K562 (cell line): ENCODE measurements around the gene HOXC12. TPM values are rescaled to one million over a fixed set of nuclear protein-coding genes. Genes with fewer than 3 reads are reported as not detected.
A peak's percentile ranks its signal among the peaks of the same experiment; 100 is the strongest.

ENCODE experiments used
- ATF1 ChIP-seq, 2 experiments: fragments of 450-650 bp in 1 of 2; IDR thresholded peaks; 2 replicates each; pipeline ENCODE4 v1.6.1; 2016; ENCODE audit warnings: missing compliant biosample characterization in 1 of 2, missing genetic modification characterization in 1 of 2
- CHD2 ChIP-seq: IDR thresholded peaks from 2 replicates; pipeline ENCODE4 v1.6.1; 2011; ENCODE audit warnings: low read depth, low read length
- FOXA3 ChIP-seq, 2 experiments: fragments of 450-650 bp in 1 of 2; sonication (generic) in 1 of 2; formaldehyde crosslinking; IDR thresholded peaks in 1 of 2; conservative IDR thresholded peaks in 1 of 2; 2 replicates each; pipeline versions ENCODE4 v1.4.0 to v1.8.0; 2020 to 2022; ENCODE audit warnings: mild to moderate bottlenecking in 2 of 2, missing genetic modification reagents in 1 of 2
- IFI16 ChIP-seq: fragments of 250-450 bp; sonication (Bioruptor Pico); IDR thresholded peaks from 2 replicates; pipeline ENCODE4 v2.1.2; 2022; ENCODE audit warnings: mild to moderate bottlenecking, inconsistent platforms
- KDM1A ChIP-seq, 2 experiments: fragments of 450-650 bp; IDR thresholded peaks; 2 replicates each; pipeline ENCODE4 v1.6.1; 2016; ENCODE audit warnings: mild to moderate bottlenecking in 2 of 2
- KDM5B ChIP-seq: fragments of 200-600 bp; sonication (generic); IDR thresholded peaks from 2 replicates; pipeline ENCODE4 v1.6.1; 2012; ENCODE audit warnings: low read depth, mild to moderate bottlenecking, moderate library complexity, low read length, control low read depth, inconsistent platforms; ENCODE audit not compliant: insufficient replicate concordance
- KLF10 ChIP-seq: fragments of 250-450 bp; sonication (Bioruptor Pico); IDR thresholded peaks from 2 replicates; pipeline ENCODE4 v1.6.1; 2021; ENCODE audit warnings: matching md5 sums
- MAZ ChIP-seq, 2 experiments: fragments of 450-650 bp in 1 of 2; sonication (generic) in 1 of 2; formaldehyde crosslinking; IDR thresholded peaks in 1 of 2; conservative IDR thresholded peaks in 1 of 2; 2 replicates each; pipeline versions ENCODE4 v1.4.0 to v1.5.0; 2020; ENCODE audit warnings: mild to moderate bottlenecking in 1 of 2, missing genetic modification reagents in 1 of 2
- MCM3 ChIP-seq: fragments of 450-650 bp; IDR thresholded peaks from 2 replicates; pipeline ENCODE4 v1.6.1; 2016
- MTA2 ChIP-seq: fragments of 450-650 bp; IDR thresholded peaks from 2 replicates; pipeline ENCODE4 v1.6.1; 2016; ENCODE audit warnings: low read depth
- PHB2 ChIP-seq: fragments of 450-650 bp; IDR thresholded peaks from 2 replicates; pipeline ENCODE4 v1.6.1; 2017; ENCODE audit warnings: low read depth
- ZKSCAN3 ChIP-seq: fragments of 250-450 bp; sonication (Bioruptor Pico); IDR thresholded peaks from 2 replicates; pipeline ENCODE4 v1.4.0; 2020
- ZNF121 ChIP-seq: sonication (generic); formaldehyde crosslinking; conservative IDR thresholded peaks from 2 replicates; pipeline ENCODE4 v1.8.0; 2022; ENCODE audit warnings: missing genetic modification reagents
- polyA plus RNA-seq, 8 experiments: library from polyadenylated mRNA; depleted of rRNA in 4 of 8; stranded (reverse) in 5 of 8; unstranded in 3 of 8; fragments of >200 nt; fragmentation: Nextera tagmentation in 2 of 8; fragmentation: Illumina TruSeq in 1 of 8; extraction: Ambion mirVana in 2 of 8; extraction: Trizol in 1 of 8; gene quantifications; 2 replicates each; pipeline versions ENCODE4 v1.2.1 to v1.2.3, GENCODE V29; 2011 to 2014; ENCODE audit warnings: inconsistent platforms in 1 of 8, missing spikeins in 1 of 8
- total RNA-seq, 7 experiments: library from RNA; depleted of rRNA in 6 of 7; stranded (reverse); fragments of >200 nt in 6 of 7; fragmentation: Illumina TruSeq in 2 of 7; extraction: Trizol in 2 of 7; gene quantifications; 2 replicates each; pipeline versions ENCODE4 v1.2.1 to v1.2.3, GENCODE V29; 2011 to 2021; ENCODE audit warnings: low replicate concordance in 1 of 7
- TF ChIP-seq, protein P1 (sequence below): IDR thresholded peaks from 3 replicates; pipeline ENCODE4 v1.6.1; 2011; ENCODE audit warnings: borderline replicate concordance, mild to moderate bottlenecking; ENCODE audit not compliant: insufficient read length, insufficient read depth
- TF ChIP-seq, protein P2 (sequence below): sonication (generic); formaldehyde crosslinking; IDR thresholded peaks from 2 replicates; pipeline ENCODE4 v1.8.0; 2022; ENCODE audit warnings: mild to moderate bottlenecking, missing genetic modification reagents
- TF ChIP-seq, protein P3 (sequence below): fragments of 250-450 bp; sonication (Bioruptor Pico); IDR thresholded peaks from 2 replicates; pipeline ENCODE4 v1.5.0; 2020; ENCODE audit warnings: mild to moderate bottlenecking
- TF ChIP-seq, protein P4 (sequence below): fragments of 250-450 bp; sonication (Bioruptor Pico); IDR thresholded peaks from 2 replicates; pipeline ENCODE4 v1.5.0; 2021

HOXC12 gene
- total and polyA plus RNA-seq, 9 of the 15 experiments (the other 6 are each of a cell fraction or from before 2014, with no cell fraction given) = 0.04 to 0.36 (median 0.11) TPM; not detected in 1

DNA sequence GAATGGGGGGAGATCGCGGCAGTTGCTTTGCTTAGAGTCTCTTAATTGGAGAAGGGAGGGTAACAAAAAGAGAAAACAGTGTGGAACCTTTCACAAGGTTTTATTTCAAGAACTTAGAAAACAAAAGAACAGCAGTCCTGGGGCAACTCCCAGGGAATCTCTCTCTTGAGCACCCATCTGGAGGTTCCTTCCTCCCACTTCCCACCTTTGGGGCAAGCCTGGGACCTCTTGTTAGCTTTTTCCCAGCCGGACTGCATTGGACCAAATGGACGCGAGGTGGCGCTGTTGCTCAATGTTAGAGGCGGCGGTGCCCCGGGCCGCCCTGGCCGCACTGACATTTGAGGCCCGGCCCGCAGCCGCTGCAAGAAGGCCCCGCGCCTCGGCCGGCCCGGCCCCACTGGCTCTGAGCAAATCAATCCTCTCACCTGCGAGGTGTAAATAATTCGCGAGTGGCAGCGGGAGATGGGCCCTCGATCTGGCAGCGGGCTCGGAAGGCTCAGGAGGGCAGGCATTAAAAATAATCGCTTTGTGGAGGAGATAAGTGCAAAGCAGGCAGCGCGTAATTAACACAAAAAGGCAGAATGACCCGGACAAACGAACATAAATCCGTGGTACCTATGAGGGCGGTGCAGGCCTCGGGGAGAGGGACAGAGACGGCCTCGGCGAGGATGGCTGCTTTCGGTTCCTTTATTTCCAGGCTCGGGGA is 51.3 kb downstream of the HOXC12 start (continued):
- TF ChIP-seq, protein P1, sequence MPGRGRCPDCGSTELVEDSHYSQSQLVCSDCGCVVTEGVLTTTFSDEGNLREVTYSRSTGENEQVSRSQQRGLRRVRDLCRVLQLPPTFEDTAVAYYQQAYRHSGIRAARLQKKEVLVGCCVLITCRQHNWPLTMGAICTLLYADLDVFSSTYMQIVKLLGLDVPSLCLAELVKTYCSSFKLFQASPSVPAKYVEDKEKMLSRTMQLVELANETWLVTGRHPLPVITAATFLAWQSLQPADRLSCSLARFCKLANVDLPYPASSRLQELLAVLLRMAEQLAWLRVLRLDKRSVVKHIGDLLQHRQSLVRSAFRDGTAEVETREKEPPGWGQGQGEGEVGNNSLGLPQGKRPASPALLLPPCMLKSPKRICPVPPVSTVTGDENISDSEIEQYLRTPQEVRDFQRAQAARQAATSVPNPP = no peak
- TF ChIP-seq CHD2 (no peak), MAZ (CRISPR knock-in tag; conservative IDR thresholded peaks at IDR 0.05 in 1 of 2, IDR thresholded peaks at IDR 0.05 in 1 of 2) (peak in 1 of 2 experiments; percentile 64; a peak in 1 of 4 replicates), ZKSCAN3 (CRISPR knock-in tag) (no peak), IFI16 (CRISPR knock-in tag) (no peak), KLF10 (CRISPR knock-in tag) (no peak), MCM3 (no peak), KDM1A (IDR thresholded peaks at IDR 0.05) (no peak), FOXA3 (CRISPR knock-in tag; conservative IDR thresholded peaks at IDR 0.05 in 1 of 2, IDR thresholded peaks at IDR 0.05 in 1 of 2) (no peak), PHB2 (no peak), KDM5B (no peak), MTA2 (no peak), ZNF121 (CRISPR knock-in tag) (no peak), ATF1 (CRISPR knock-in tag; IDR thresholded peaks at IDR 0.05) (no peak), ATF1 (tag; IDR thresholded peaks at IDR 0.05) (no peak)
- TF ChIP-seq, protein P2, sequence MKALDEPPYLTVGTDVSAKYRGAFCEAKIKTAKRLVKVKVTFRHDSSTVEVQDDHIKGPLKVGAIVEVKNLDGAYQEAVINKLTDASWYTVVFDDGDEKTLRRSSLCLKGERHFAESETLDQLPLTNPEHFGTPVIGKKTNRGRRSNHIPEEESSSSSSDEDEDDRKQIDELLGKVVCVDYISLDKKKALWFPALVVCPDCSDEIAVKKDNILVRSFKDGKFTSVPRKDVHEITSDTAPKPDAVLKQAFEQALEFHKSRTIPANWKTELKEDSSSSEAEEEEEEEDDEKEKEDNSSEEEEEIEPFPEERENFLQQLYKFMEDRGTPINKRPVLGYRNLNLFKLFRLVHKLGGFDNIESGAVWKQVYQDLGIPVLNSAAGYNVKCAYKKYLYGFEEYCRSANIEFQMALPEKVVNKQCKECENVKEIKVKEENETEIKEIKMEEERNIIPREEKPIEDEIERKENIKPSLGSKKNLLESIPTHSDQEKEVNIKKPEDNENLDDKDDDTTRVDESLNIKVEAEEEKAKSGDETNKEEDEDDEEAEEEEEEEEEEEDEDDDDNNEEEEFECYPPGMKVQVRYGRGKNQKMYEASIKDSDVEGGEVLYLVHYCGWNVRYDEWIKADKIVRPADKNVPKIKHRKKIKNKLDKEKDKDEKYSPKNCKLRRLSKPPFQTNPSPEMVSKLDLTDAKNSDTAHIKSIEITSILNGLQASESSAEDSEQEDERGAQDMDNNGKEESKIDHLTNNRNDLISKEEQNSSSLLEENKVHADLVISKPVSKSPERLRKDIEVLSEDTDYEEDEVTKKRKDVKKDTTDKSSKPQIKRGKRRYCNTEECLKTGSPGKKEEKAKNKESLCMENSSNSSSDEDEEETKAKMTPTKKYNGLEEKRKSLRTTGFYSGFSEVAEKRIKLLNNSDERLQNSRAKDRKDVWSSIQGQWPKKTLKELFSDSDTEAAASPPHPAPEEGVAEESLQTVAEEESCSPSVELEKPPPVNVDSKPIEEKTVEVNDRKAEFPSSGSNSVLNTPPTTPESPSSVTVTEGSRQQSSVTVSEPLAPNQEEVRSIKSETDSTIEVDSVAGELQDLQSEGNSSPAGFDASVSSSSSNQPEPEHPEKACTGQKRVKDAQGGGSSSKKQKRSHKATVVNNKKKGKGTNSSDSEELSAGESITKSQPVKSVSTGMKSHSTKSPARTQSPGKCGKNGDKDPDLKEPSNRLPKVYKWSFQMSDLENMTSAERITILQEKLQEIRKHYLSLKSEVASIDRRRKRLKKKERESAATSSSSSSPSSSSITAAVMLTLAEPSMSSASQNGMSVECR (CRISPR knock-in tag) = no peak
- TF ChIP-seq, protein P3, sequence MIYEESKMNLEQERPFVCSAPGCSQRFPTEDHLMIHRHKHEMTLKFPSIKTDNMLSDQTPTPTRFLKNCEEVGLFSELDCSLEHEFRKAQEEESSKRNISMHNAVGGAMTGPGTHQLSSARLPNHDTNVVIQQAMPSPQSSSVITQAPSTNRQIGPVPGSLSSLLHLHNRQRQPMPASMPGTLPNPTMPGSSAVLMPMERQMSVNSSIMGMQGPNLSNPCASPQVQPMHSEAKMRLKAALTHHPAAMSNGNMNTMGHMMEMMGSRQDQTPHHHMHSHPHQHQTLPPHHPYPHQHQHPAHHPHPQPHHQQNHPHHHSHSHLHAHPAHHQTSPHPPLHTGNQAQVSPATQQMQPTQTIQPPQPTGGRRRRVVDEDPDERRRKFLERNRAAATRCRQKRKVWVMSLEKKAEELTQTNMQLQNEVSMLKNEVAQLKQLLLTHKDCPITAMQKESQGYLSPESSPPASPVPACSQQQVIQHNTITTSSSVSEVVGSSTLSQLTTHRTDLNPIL (CRISPR knock-in tag) = no peak
- TF ChIP-seq, protein P4, sequence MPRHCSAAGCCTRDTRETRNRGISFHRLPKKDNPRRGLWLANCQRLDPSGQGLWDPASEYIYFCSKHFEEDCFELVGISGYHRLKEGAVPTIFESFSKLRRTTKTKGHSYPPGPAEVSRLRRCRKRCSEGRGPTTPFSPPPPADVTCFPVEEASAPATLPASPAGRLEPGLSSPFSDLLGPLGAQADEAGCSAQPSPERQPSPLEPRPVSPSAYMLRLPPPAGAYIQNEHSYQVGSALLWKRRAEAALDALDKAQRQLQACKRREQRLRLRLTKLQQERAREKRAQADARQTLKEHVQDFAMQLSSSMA (CRISPR knock-in tag) = 0 out of 2 replicates have a peak, but pooled peaks have one; percentile 26
